Right cardiac atrium (tissue), 5 donors: Measurements from ENCODE around the gene WDR72. TPM values are rescaled to one million over a fixed set of nuclear protein-coding genes. Genes with fewer than 3 reads are reported as not detected.
A peak's percentile ranks its signal among the peaks of the same experiment; 100 is the strongest.
"Not testable (repeated sequence)": the region's sequence is repeated elsewhere in the genome, so short reads cannot be mapped to it uniquely, and the experiment has no call there.

ENCODE experiments used
- ATAC-seq, 2 donors: fragments of 200-7000 bp; cut with Tn5 transposase; one replicate each; pipeline versions ENCODE4 v1.8.0 to v1.9.1; 2020; ENCODE audit warnings: moderate library complexity in 2 of 2, mild to moderate bottlenecking in 1 of 2
- DNase-seq, 3 donors: peaks; one replicate each; pipeline ENCODE4 v3.0.0-alpha.2; 2020
- H3K27ac ChIP-seq: one replicate; pipeline ENCODE4 v1.5.1; 2013; ENCODE audit warnings: mild to moderate bottlenecking, low read length, control low read depth, moderate library complexity
- H3K27me3 ChIP-seq: one replicate; pipeline ENCODE4 v1.6.1; 2013; ENCODE audit not compliant: control insufficient read depth, insufficient read depth
- H3K4me1 ChIP-seq: one replicate; pipeline ENCODE4 v1.6.1; 2013; ENCODE audit warnings: low read length; ENCODE audit not compliant: control insufficient read depth, insufficient read depth
- H3K4me3 ChIP-seq: one replicate; pipeline ENCODE4 v1.5.1; 2013; ENCODE audit warnings: low read length, control low read depth
- H3K9me3 ChIP-seq: one replicate; pipeline ENCODE4 v1.6.1; 2013; ENCODE audit warnings: low read length; ENCODE audit not compliant: control insufficient read depth
- WGBS: extraction: QIAGEN DNeasy Blood & Tissue Kit; methylation state at CpG from one replicate; pipeline ENCODE4 v1.1.7; 2013; 5-methylcytosine and 5-hydroxymethylcytosine counted together
- intact Hi-C, 4 donors: fragments of 100-400 bp; cut with DNase I; formaldehyde crosslinking; loops; one replicate each; pipeline versions ENCODE4 v1.11.0 to v1.14.0; 2022 to 2023
- polyA plus RNA-seq: library from polyadenylated mRNA; stranded (reverse); fragments of 200-250 nt; gene quantifications from one replicate; pipeline ENCODE4 v1.2.3, GENCODE V29; 2013
- total RNA-seq, 4 donors: library from RNA; stranded (reverse); fragmentation: NEBNext Ultra II Directional; extraction: Animal tissue kit (Norgen Biotek cat#: 25700); gene quantifications; one replicate each; pipeline ENCODE4 v1.2.1, GENCODE V29; 2021
- donor health status: healthy with polysubstance abuse.
- donor health status: DM: no; HTN: yes; CAD: no.
- donor health status: DM: no; HTN: no; CAD: no.
- donor health status: DM: no; HTN: yes; CAD: no; lungs with severe emphysema.
- donor health status: DM: yes; HTN: yes; CAD: no.

Gene WDR72
- total and polyA plus RNA-seq, 5 donors, result 0.05 to 0.31 (median 0.12) TPM

GRCh38 chr15:53695365-53695764 is 64.1 kb downstream of the WDR72 start:
- WGBS, result 74% methylated on average over 7 of the region's 7 CpGs
- no peak overlapping the region for H3K4me3 ChIP-seq
- no peaks in the 10 kb centered on the region for H3K27me3 ChIP-seq
- DNase-seq (no peak), ATAC-seq (peak in 1 of 2 donors; percentile 54)
- H3K4me1 ChIP-seq, result no peaks in the 10 kb centered on the region
- H3K27ac ChIP-seq, result no peak overlapping the region
- no peaks in the 10 kb centered on the region for H3K9me3 ChIP-seq
- intact Hi-C loops, result no loop called here

DNA sequence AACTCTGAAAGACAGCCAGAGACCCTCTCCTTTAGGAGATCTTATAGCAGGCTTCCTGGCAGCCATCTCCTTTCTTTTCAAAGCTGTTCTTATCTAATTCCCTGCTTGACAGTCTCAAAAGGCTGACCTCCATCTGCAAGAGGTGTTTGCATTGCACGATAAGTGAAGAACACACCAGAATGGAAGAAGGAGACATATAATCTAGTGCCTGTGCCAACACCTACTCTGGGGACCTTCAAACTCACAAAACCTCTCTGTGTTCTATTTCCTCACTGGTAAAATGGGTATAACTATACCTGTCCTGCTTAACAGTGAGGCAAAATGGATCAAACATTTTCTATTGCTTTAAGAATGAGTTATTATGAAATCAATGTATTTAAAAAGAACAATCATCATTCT is 65.0 kb downstream of the WDR72 start:
- no peaks in the 10 kb centered on the region for H3K4me1 ChIP-seq
- peak overlapping the region; percentile 3 for H3K27ac ChIP-seq
- 17% methylated on average over 1 of the region's 1 CpG for WGBS
- intact Hi-C loops, result no loop called here
- ATAC-seq (peak; percentile 47 to 61), DNase-seq (no peak)
- H3K9me3 ChIP-seq, result no peaks in the 10 kb centered on the region
- H3K4me3 ChIP-seq, result no peak overlapping the region
- no peaks in the 10 kb centered on the region for H3K27me3 ChIP-seq

GRCh38 chr15:53693729-53694475 is 65.6 kb downstream of the WDR72 start:
- ATAC-seq (peak; percentile 73 to 76), DNase-seq (peak; percentile 49 to 78 (median 65))
- 11% methylated on average over 7 of the region's 7 CpGs for WGBS
- Histone ChIP-seq H3K4me1 (no peaks in the 10 kb centered on the region), H3K4me3 (no peak overlapping the region), H3K27me3 (no peaks in the 10 kb centered on the region), H3K9me3 (no peaks in the 10 kb centered on the region), H3K27ac (peak overlapping the region; percentile 3)
- intact Hi-C loops, result no loop called here

DNA sequence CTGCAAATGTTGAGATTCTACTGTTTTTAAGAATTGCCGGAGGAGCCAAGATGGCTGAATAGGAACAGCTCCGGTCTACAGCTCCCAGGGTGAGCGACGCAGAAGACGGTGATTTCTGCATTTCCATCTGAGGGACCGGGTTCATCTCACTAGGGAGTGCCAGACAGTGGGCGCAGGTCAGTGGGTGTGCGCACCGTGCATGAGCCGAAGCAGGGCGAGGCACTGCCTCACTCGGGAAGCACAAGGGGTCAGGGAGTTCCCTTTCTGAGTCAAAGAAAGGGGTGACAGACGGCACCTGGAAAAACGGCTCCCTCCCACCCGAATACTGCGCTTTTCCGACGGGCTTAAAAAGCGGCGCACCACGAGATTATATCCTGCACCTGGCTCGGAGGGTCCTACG is 75.3 kb downstream of the WDR72 start:
- H3K27ac ChIP-seq, H3K9me3 ChIP-seq, intact Hi-C loops, H3K4me1 ChIP-seq, H3K4me3 ChIP-seq, DNase-seq, H3K27me3 ChIP-seq, ATAC-seq: not testable (repeated sequence)
- WGBS, result 89% methylated on average over 23 of the region's 23 CpGs

- DNase-seq, result no peak
- ATAC-seq, result no peak
- Histone ChIP-seq H3K27me3 (no peaks in the 10 kb centered on the region), H3K4me3 (no peak overlapping the region), H3K9me3 (no peaks in the 10 kb centered on the region), H3K27ac (no peak overlapping the region), H3K4me1 (no peaks in the 10 kb centered on the region)
- intact Hi-C loops, result no loop called here
- 60% methylated on average over 5 of the region's 5 CpGs for WGBS
These were observed 78.4 kb downstream of the WDR72 start for GRCh38 chr15:53681056-53681455.

DNA sequence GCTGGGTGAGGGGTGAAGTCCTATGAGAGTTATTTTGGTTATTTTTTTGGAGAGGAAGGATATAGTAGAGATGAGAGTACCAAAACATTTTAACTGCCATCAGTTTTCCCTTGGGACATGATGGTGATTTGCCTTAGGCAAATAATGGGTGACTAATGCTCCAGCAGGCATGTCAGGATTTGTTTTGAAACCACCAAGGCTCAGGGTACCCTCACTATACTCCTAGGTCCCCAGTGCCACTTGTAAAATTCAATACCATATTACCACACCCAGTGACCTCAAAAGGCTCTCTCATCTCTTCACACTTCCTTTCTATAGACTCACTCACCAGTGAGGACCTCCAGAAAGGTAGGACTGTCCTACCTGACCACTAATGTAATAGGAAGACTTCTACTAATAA is 83.6 kb downstream of the WDR72 start:
- H3K4me1 ChIP-seq, result no peaks in the 10 kb centered on the region
- intact Hi-C loops, result no loop called here
- H3K9me3 ChIP-seq, result no peaks in the 10 kb centered on the region

DNA sequence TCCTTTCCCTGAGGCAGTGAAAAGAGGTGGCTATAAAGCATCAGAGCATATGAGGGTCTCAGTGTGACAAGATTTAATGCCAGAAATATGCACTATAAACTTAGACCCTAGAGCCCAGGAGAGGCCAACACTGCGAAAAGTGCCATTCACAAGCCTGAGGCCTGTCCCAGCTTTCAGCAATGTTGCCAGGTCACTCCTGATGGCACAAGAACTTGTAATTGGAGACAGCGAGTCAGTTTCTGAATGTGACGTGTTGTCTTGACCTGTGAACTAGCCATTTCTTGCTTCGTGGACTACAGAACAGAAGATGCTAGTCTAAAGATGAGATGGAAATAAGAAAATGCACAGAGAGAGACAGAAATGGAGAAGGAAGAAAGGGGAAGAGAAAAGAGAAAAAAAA is 87.9 kb downstream of the WDR72 start:
- Histone ChIP-seq H3K9me3 (no peaks in the 10 kb centered on the region), H3K4me1 (no peaks in the 10 kb centered on the region), H3K27ac (no peak overlapping the region), H3K4me3 (no peak overlapping the region), H3K27me3 (no peaks in the 10 kb centered on the region)
- DNase-seq, result no peak
- ATAC-seq, result no peak
- WGBS, result 53% methylated on average over 4 of the region's 4 CpGs
- intact Hi-C loops, result no loop called here

More for the DNA sequence above, 83.6 kb downstream of the WDR72 start:
- DNase-seq (no peak), ATAC-seq (no peak)
- H3K27me3 ChIP-seq, result no peaks in the 10 kb centered on the region
- H3K27ac ChIP-seq, result no peak overlapping the region
- no peak overlapping the region for H3K4me3 ChIP-seq

DNA sequence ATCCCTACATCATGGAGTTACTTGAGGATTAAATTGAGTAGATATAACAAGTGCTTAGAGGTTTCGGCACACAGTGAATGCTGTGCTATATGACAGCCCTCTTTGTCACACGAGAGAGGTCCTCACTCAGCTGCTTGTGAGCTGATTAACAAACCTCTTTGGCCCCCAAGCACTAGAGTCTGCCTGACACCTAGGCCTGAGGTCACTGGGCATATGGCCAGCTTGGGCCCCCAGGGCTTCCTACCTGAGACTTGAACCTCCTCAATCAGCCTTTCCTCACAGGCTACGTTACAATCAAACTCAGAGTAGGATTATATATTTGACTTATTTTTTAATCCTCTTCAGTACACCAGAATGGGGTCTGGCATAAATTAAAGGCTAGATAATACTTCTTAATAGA is 88.8 kb downstream of the WDR72 start:
- intact Hi-C loops, result no loop called here
- no peaks in the 10 kb centered on the region for H3K4me1 ChIP-seq
- DNase-seq (no peak), ATAC-seq (no peak)
- no peaks in the 10 kb centered on the region for H3K9me3 ChIP-seq
- H3K27ac ChIP-seq, result no peak overlapping the region
- no peak overlapping the region for H3K4me3 ChIP-seq
- H3K27me3 ChIP-seq, result no peaks in the 10 kb centered on the region
- 75% methylated on average over 3 of the region's 3 CpGs for WGBS

GRCh38 chr15:53665930-53666329 is 93.5 kb downstream of the WDR72 start:
- ATAC-seq, result no peak
- no peaks in the 10 kb centered on the region for H3K9me3 ChIP-seq
- no peak for DNase-seq
- WGBS, result 77% methylated on average over 4 of the region's 4 CpGs
- intact Hi-C loops, result no loop called here
- no peaks in the 10 kb centered on the region for H3K27me3 ChIP-seq
- no peak overlapping the region for H3K27ac ChIP-seq
- no peak overlapping the region for H3K4me3 ChIP-seq
- H3K4me1 ChIP-seq, result no peaks in the 10 kb centered on the region

- no peaks in the 10 kb centered on the region for H3K27me3 ChIP-seq
- ATAC-seq (no peak), DNase-seq (no peak)
- H3K4me3 ChIP-seq, result no peak overlapping the region
- no peak overlapping the region for H3K27ac ChIP-seq
- H3K9me3 ChIP-seq, result no peaks in the 10 kb centered on the region
- intact Hi-C loops, result no loop called here
- H3K4me1 ChIP-seq, result no peaks in the 10 kb centered on the region
- 51% methylated on average over 11 of the region's 11 CpGs for WGBS
These were observed 100.5 kb downstream of the WDR72 start for GRCh38 chr15:53658827-53659555.

DNA sequence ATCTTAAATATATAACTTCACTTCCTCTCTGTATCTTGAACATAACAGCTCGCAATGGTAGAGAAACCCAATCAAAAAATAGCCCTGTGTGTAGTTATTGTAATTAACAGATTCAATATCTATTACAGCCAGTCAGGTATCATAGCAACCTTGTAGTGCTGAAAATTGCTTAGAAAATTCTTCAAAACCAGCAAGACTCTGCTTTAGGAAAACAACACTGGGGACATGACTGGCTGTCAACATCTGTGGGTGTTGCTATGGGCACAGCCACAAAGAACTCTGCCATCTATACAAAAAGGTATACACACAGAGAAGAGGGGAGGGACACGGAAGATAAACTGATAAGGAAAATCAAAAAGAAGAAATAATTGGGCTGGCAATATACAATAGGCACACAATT is 101.2 kb downstream of the WDR72 start:
- intact Hi-C loops, result no loop called here
- DNase-seq (no peak), ATAC-seq (no peak)
- WGBS, result 74% methylated on average over 2 of the region's 2 CpGs
- no peaks in the 10 kb centered on the region for H3K27me3 ChIP-seq
- H3K4me3 ChIP-seq, result no peak overlapping the region
- no peak overlapping the region for H3K27ac ChIP-seq
- no peaks in the 10 kb centered on the region for H3K9me3 ChIP-seq
- H3K4me1 ChIP-seq, result no peaks in the 10 kb centered on the region
